Mesenchymal stem cell (in vitro differentiated cells and primary cell): ENCODE results near the gene DTNBP1.

Source experiments
- DNase-seq: peaks from one replicate; pipeline ENCODE4 v3.0.0-alpha.2; 2013
- H2AFZ ChIP-seq: one replicate; pipeline ENCODE4 v1.6.1; 2013; ENCODE audit warnings: low read depth, mild to moderate bottlenecking, control low read depth, inconsistent platforms, low read length, moderate library complexity
- H2AK5ac ChIP-seq: 2 replicates; pipeline ENCODE4 v1.6.1; 2013; ENCODE audit warnings: low read length, moderate library complexity, mild to moderate bottlenecking, inconsistent platforms; ENCODE audit not compliant: severe bottlenecking
- H2BK120ac ChIP-seq: one replicate; pipeline ENCODE4 v1.6.1; 2013; ENCODE audit warnings: low read depth, mild to moderate bottlenecking, inconsistent platforms, low read length, moderate library complexity
- H2BK12ac ChIP-seq, 2 experiments: one replicate each; pipeline ENCODE4 v1.6.1; 2013; ENCODE audit warnings: inconsistent platforms in 2 of 2, low read length in 2 of 2, mild to moderate bottlenecking in 2 of 2, moderate library complexity in 2 of 2, control low read depth in 1 of 2
- H2BK15ac ChIP-seq: one replicate; pipeline ENCODE4 v1.6.1; 2013; ENCODE audit warnings: mild to moderate bottlenecking, low read depth, inconsistent platforms; ENCODE audit not compliant: poor library complexity, severe bottlenecking
- H2BK5ac ChIP-seq: 2 replicates; pipeline ENCODE4 v1.6.1; 2013; ENCODE audit warnings: low read depth, mild to moderate bottlenecking, low read length, control low read depth, inconsistent platforms; ENCODE audit not compliant: poor library complexity, severe bottlenecking
- H3K14ac ChIP-seq, 2 experiments: one replicate each; pipeline ENCODE4 v1.6.1; 2013; ENCODE audit warnings: inconsistent platforms in 2 of 2, low read length in 2 of 2, control low read depth in 1 of 2, mild to moderate bottlenecking in 1 of 2, moderate library complexity in 1 of 2
- H3K18ac ChIP-seq, 2 experiments: one replicate each; pipeline ENCODE4 v1.6.1; 2013; ENCODE audit warnings: inconsistent platforms in 2 of 2, low read length in 2 of 2, control low read depth in 1 of 2, low read depth in 1 of 2, mild to moderate bottlenecking in 1 of 2
- H3K23ac ChIP-seq, 2 experiments: one replicate each; pipeline ENCODE4 v1.6.1; 2013; ENCODE audit warnings: inconsistent platforms in 2 of 2, low read length in 2 of 2, mild to moderate bottlenecking in 2 of 2, moderate library complexity in 2 of 2, control low read depth in 1 of 2
- H3K27ac ChIP-seq: 2 replicates; pipeline ENCODE4 v1.5.1; 2013; ENCODE audit warnings: mild to moderate bottlenecking, moderate library complexity, low read length, control low read depth, inconsistent platforms; ENCODE audit not compliant: poor library complexity, severe bottlenecking
- H3K27me3 ChIP-seq, 2 experiments: 2 replicates each; pipeline versions ENCODE4 v1.6.1 to v1.7.0; 2013; ENCODE audit warnings: low read length in 2 of 2, mild to moderate bottlenecking in 2 of 2, moderate library complexity in 2 of 2, control low read depth in 1 of 2, inconsistent platforms in 1 of 2; ENCODE audit not compliant: control insufficient read depth in 1 of 2, insufficient read depth in 1 of 2
- H3K36me3 ChIP-seq, 2 experiments: 2 replicates each; pipeline versions ENCODE4 v1.6.1 to v1.7.0; 2013; ENCODE audit warnings: low read length in 2 of 2, control low read depth in 1 of 2, inconsistent platforms in 1 of 2, low read depth in 1 of 2, mild to moderate bottlenecking in 1 of 2; ENCODE audit not compliant: insufficient read depth in 2 of 2, control insufficient read depth in 1 of 2
- H3K4ac ChIP-seq, 2 experiments: one replicate each; pipeline ENCODE4 v1.6.1; 2013; ENCODE audit warnings: inconsistent platforms in 2 of 2, low read length in 2 of 2, mild to moderate bottlenecking in 2 of 2, moderate library complexity in 2 of 2, control low read depth in 1 of 2, low read depth in 1 of 2
- H3K4me1 ChIP-seq: 2 replicates; pipeline ENCODE4 v1.6.1; 2013; ENCODE audit warnings: low read depth, low read length, control low read depth; ENCODE audit not compliant: control insufficient read depth, insufficient read depth
- H3K4me2 ChIP-seq: 2 replicates; pipeline ENCODE4 v1.6.1; 2013; ENCODE audit warnings: low read length, mild to moderate bottlenecking, inconsistent platforms; ENCODE audit not compliant: poor library complexity, severe bottlenecking
- H3K4me3 ChIP-seq, 2 experiments: 2 replicates each; pipeline versions ENCODE4 v1.5.1 to v1.7.0; 2013; ENCODE audit warnings: low read length in 2 of 2, mild to moderate bottlenecking in 2 of 2, control low read depth in 1 of 2, low read depth in 1 of 2; ENCODE audit not compliant: insufficient read depth in 1 of 2
- H3K79me1 ChIP-seq: replicated peaks from 2 replicates; pipeline ENCODE4 v1.6.1; 2013; ENCODE audit warnings: mild to moderate bottlenecking, control low read depth, low read length, inconsistent platforms; ENCODE audit not compliant: poor library complexity, severe bottlenecking
- H3K9ac ChIP-seq: 2 replicates; pipeline ENCODE4 v1.7.0; 2013; ENCODE audit warnings: mild to moderate bottlenecking, low read length, moderate library complexity
- H3K9me3 ChIP-seq: 2 replicates; pipeline ENCODE4 v1.7.0; 2013; ENCODE audit warnings: mild to moderate bottlenecking, low read length; ENCODE audit not compliant: control insufficient read depth
- H4K8ac ChIP-seq: one replicate; pipeline ENCODE4 v1.6.1; 2013; ENCODE audit warnings: inconsistent platforms, mild to moderate bottlenecking, low read length, moderate library complexity
- H4K91ac ChIP-seq: one replicate; pipeline ENCODE4 v1.6.1; 2013; ENCODE audit warnings: mild to moderate bottlenecking, low read length, inconsistent platforms
- WGBS: methylation state at CpG from one replicate; pipeline ENCODE4 v1.1.7; 2013; ENCODE audit warnings: mixed read lengths; 5-methylcytosine and 5-hydroxymethylcytosine counted together

Gene DTNBP1

GRCh38 chr6:15505463-15505918, 157.3 kb downstream of the DTNBP1 start:
- Histone ChIP-seq H3K4me3 (peak overlapping the region in 1 of 2 experiments; percentile 58), H2AK5ac (peak overlapping the region; percentile 13), H4K8ac (peak overlapping the region; percentile 32), H3K27ac (peak overlapping the region; percentile 70), H3K4ac (peak overlapping the region; percentile 5 to 80), H2BK120ac (no peak overlapping the region), H3K14ac (peak overlapping the region in 1 of 2 experiments; percentile 22), H2BK5ac (no peak overlapping the region), H3K4me2 (peak overlapping the region; percentile 73), H3K36me3 (peaks cover 46 to 83% of the 10 kb centered on the region in 2 experiments), H3K9me3 (no peaks in the 10 kb centered on the region), H2BK15ac (no peak overlapping the region), H3K18ac (peak overlapping the region; percentile 0 to 58), H3K27me3 (no peaks in the 10 kb centered on the region), H3K4me1 (peaks cover 36% of the 10 kb centered on the region), H4K91ac (peak overlapping the region; percentile 91), H3K23ac (no peak overlapping the region), H3K9ac (peak overlapping the region; percentile 69), H3K79me1 (peaks cover 30% of the 10 kb centered on the region), H2AFZ (no peak overlapping the region), H2BK12ac (peak overlapping the region; percentile 16 to 44)
- no peak for DNase-seq
- WGBS, result 95% methylated on average over 18 of the region's 18 CpGs

DNA sequence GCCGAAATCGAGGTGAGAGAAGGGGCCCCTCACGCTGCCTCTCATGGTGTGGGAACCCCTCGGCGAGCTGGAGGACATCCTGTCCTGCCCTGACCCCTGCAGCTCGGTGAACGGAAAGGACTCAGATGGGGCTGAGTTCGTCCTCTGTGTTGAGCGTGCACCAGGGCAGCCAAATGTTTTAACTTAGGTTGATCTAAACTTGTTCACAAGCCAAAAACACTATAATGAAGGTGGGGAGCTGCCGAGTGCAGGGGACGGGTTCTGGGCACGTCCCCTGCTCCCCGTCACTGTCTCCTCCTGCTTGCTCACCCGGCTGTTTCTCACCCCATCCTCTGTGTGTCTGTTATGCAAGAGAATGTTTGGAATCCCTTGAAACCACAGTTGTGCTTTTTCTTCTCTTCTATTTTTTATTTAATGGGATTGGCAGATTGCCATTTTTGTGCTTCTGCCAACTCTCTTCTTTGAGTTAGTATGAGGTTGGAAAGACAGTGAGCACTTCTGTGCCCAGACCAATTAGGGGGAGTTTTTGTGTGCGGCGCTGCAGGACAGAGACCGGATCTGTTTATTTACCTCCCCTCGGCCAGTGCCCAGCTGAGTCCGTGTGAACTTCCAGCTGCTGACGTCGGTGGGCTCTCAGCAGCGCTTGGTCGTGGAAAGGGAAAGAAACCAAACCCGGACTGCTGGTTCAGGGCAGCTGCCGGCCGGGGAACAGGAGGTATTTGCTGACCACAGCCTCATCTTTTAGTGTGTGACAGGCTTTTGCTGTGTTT, 158.1 kb downstream of the DTNBP1 start:
- Histone ChIP-seq H3K4me2 (peak overlapping the region; percentile 73), H3K18ac (peak overlapping the region; percentile 45 to 86), H3K23ac (no peak overlapping the region), H3K4ac (no peak overlapping the region), H2BK120ac (peak overlapping the region; percentile 75), H3K79me1 (peaks cover 29% of the 10 kb centered on the region), H3K4me3 (peak overlapping the region; percentile 23 to 58), H2AK5ac (no peak overlapping the region), H3K14ac (peak overlapping the region in 1 of 2 experiments; percentile 30), H4K91ac (peak overlapping the region; percentile 54), H3K27me3 (no peaks in the 10 kb centered on the region), H2AFZ (no peak overlapping the region), H2BK12ac (peak overlapping the region in 1 of 2 experiments; percentile 95), H3K9ac (peak overlapping the region; percentile 69), H3K4me1 (peaks cover 38% of the 10 kb centered on the region), H3K36me3 (peaks cover 46 to 82% of the 10 kb centered on the region in 2 experiments), H2BK5ac (no peak overlapping the region), H3K27ac (peak overlapping the region; percentile 70), H4K8ac (peak overlapping the region; percentile 48), H3K9me3 (no peaks in the 10 kb centered on the region), H2BK15ac (no peak overlapping the region)
- peak; percentile 99 for DNase-seq
- 38% methylated on average over 21 of the region's 26 CpGs for WGBS

DNA sequence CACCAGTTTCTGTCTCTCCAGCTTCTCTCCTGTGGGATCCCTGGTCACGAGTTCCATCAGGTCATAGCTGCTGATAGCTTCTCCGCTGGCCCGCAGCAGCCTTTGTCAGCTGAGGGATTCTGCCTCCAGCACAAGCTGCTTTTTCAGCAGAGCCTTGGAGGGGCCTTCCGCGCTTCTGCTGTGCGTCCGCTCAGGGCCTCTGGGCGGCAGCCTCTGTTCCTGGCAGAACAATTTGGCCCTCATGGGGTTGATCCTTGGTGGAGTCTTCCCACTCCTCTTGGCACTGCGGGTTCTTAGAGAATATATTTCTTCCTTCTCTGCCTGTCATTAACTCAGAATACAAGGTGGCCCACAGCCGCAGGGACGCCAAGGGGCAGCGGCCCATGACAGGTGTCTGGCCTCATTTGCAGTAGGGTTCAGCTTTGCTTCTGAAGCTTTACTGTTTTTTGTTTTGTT, 158.8 kb downstream of the DTNBP1 start:
- Histone ChIP-seq H2BK12ac (peak overlapping the region; percentile 14 to 91), H3K14ac (peak overlapping the region in 1 of 2 experiments; percentile 55), H3K4me1 (peaks cover 36% of the 10 kb centered on the region), H4K8ac (no peak overlapping the region), H4K91ac (peak overlapping the region; percentile 28), H3K4me2 (peak overlapping the region; percentile 73), H2AK5ac (peak overlapping the region; percentile 8), H3K4me3 (peak overlapping the region in 1 of 2 experiments; percentile 58), H3K79me1 (peaks cover 34% of the 10 kb centered on the region), H3K36me3 (peaks cover 46 to 80% of the 10 kb centered on the region in 2 experiments), H3K23ac (no peak overlapping the region), H3K9ac (peak overlapping the region; percentile 61), H3K9me3 (no peaks in the 10 kb centered on the region), H3K18ac (peak overlapping the region; percentile 34 to 86), H3K27ac (peak overlapping the region; percentile 70), H3K27me3 (no peaks in the 10 kb centered on the region), H2BK120ac (no peak overlapping the region), H3K4ac (peak overlapping the region; percentile 11 to 75), H2BK5ac (no peak overlapping the region), H2BK15ac (no peak overlapping the region), H2AFZ (no peak overlapping the region)
- DNase-seq, result no peak
- WGBS, result 95% methylated on average over 12 of the region's 12 CpGs

GRCh38 chr6:15503346-15503680, 159.5 kb downstream of the DTNBP1 start:
- Histone ChIP-seq H3K4ac (no peak overlapping the region), H2BK12ac (peak overlapping the region in 1 of 2 experiments; percentile 43), H3K27me3 (no peaks in the 10 kb centered on the region), H3K4me1 (peaks cover 35% of the 10 kb centered on the region), H3K27ac (no peak overlapping the region), H2BK120ac (no peak overlapping the region), H3K14ac (no peak overlapping the region), H3K36me3 (peaks cover 51 to 80% of the 10 kb centered on the region in 2 experiments), H2AFZ (no peak overlapping the region), H2BK15ac (no peak overlapping the region), H3K18ac (no peak overlapping the region), H3K4me3 (no peak overlapping the region), H2BK5ac (no peak overlapping the region), H4K8ac (no peak overlapping the region), H3K9ac (no peak overlapping the region), H4K91ac (no peak overlapping the region), H2AK5ac (no peak overlapping the region), H3K9me3 (no peaks in the 10 kb centered on the region), H3K79me1 (peaks cover 36% of the 10 kb centered on the region), H3K23ac (no peak overlapping the region), H3K4me2 (no peak overlapping the region)
- 97% methylated on average over 5 of the region's 6 CpGs for WGBS
- no peak for DNase-seq
